GM06990 (cell line): Measurements from ENCODE around the gene KLK7.

ENCODE experiments used
- DNase-seq: peaks from one replicate; pipeline ENCODE4 v3.0.0-alpha.2; 2011; ENCODE audit not compliant: insufficient read length; ENCODE audit errors: extremely low read depth
- H3K27me3 ChIP-seq: replicated peaks from 2 replicates; pipeline ENCODE4 v1.6.0; 2011; ENCODE audit warnings: low read length; ENCODE audit not compliant: control insufficient read depth, insufficient read depth
- H3K36me3 ChIP-seq: 2 replicates; pipeline ENCODE4 v1.5.1; 2011; ENCODE audit warnings: low read length; ENCODE audit not compliant: control insufficient read depth, insufficient read depth
- H3K4me3 ChIP-seq: replicated peaks from 2 replicates; pipeline ENCODE4 v1.5.1; 2011; ENCODE audit warnings: low read depth, mild to moderate bottlenecking, control low read depth, low read length
- CTCF ChIP-seq: IDR thresholded peaks from 2 replicates; pipeline ENCODE4 v1.5.1; 2011; ENCODE audit warnings: low read length, control low read depth, mild to moderate bottlenecking, inconsistent platforms; ENCODE audit not compliant: insufficient read depth, poor library complexity, severe bottlenecking

Gene KLK7

GRCh38 chr19:51007488-51007887, 23.8 kb upstream of the KLK7 start:
- no peaks in the 10 kb centered on the region for H3K27me3 ChIP-seq
- TF ChIP-seq CTCF, result no peak
- no peak overlapping the region for H3K4me3 ChIP-seq
- no peaks in the 10 kb centered on the region for H3K36me3 ChIP-seq
- DNase-seq, result no peak

- no peaks in the 10 kb centered on the region for H3K27me3 ChIP-seq
- no peaks in the 10 kb centered on the region for H3K36me3 ChIP-seq
- H3K4me3 ChIP-seq, result no peak overlapping the region
- TF ChIP-seq CTCF, result no peak
- no peak for DNase-seq
These were observed 22.7 kb upstream of the KLK7 start for GRCh38 chr19:51006406-51006805.

GRCh38 chr19:51005248-51005647, 21.5 kb upstream of the KLK7 start:
- Histone ChIP-seq H3K27me3 (no peaks in the 10 kb centered on the region), H3K4me3 (no peak overlapping the region), H3K36me3 (no peaks in the 10 kb centered on the region)
- TF ChIP-seq CTCF, result no peak
- no peak for DNase-seq

- TF ChIP-seq CTCF, result no peak
- no peak for DNase-seq
- no peak overlapping the region for H3K4me3 ChIP-seq
These were observed 19.6 kb upstream of the KLK7 start for GRCh38 chr19:51003316-51003715.

GRCh38 chr19:51002542-51003311, 19.0 kb upstream of the KLK7 start:
- H3K36me3 ChIP-seq, result no peaks in the 10 kb centered on the region
- no peak for TF ChIP-seq CTCF
- DNase-seq, result peak; percentile 40
- 0 out of 2 replicates have a peak, but pooled peaks cover 1% of the 10 kb centered on the region for H3K27me3 ChIP-seq
- no peak overlapping the region for H3K4me3 ChIP-seq

More at GRCh38 chr19:51003316-51003715, 19.6 kb upstream of the KLK7 start:
- Histone ChIP-seq H3K36me3 (no peaks in the 10 kb centered on the region), H3K27me3 (no peaks in the 10 kb centered on the region)
